Fibroblast of pulmonary artery (primary cell): ENCODE results near the gene KIF2C.
A peak's percentile ranks its signal among the peaks of the same experiment; 100 is the strongest.
"Not testable (repeated sequence)": the region's sequence is repeated elsewhere in the genome, so short reads cannot be mapped to it uniquely, and the experiment has no call there.

Experiments used
- DNase-seq: peaks from one replicate; pipeline ENCODE4 v3.0.0-alpha.2; 2010; ENCODE audit warnings: low read depth
- H3K4me3 ChIP-seq: replicated peaks from 2 replicates; pipeline ENCODE4 v1.5.1; 2011; ENCODE audit warnings: low read depth, mild to moderate bottlenecking, control low read depth, low read length, moderate library complexity
- CTCF ChIP-seq: IDR thresholded peaks from 2 replicates; pipeline ENCODE4 v1.5.1; 2011; ENCODE audit warnings: mild to moderate bottlenecking, control low read depth, low read length, inconsistent platforms; ENCODE audit errors: missing control alignments

The KIF2C gene

GRCh38 chr1:44808063-44808937 lies 68.7 kb downstream of the KIF2C start, which contains the start of gene BTBD19:
Gene BTBD19 (plus strand): TSS chr1:44808523. CDS start chr1:44808821, 298 bp downstream.
- peak; percentile 95 for DNase-seq
- no peak for TF ChIP-seq CTCF
- peak within 1 kb of the TSS; percentile 67 for H3K4me3 ChIP-seq

- peak overlapping the region; percentile 67 for H3K4me3 ChIP-seq
- DNase-seq: peak; percentile 86
- peak; percentile 25 for TF ChIP-seq CTCF
Measured at GRCh38 chr1:44808938-44809917, 69.6 kb downstream of the KIF2C start.

GRCh38 chr1:44810101-44810761 lies 70.6 kb downstream of the KIF2C start:
- H3K4me3 ChIP-seq: peak overlapping the region; percentile 67
- no peak for DNase-seq
- no peak for TF ChIP-seq CTCF

GRCh38 chr1:44810762-44811105 lies 71.1 kb downstream of the KIF2C start:
- not testable (repeated sequence) for DNase-seq
- H3K4me3 ChIP-seq: peak overlapping the region; percentile 67

GRCh38 chr1:44811234-44811633 lies 71.6 kb downstream of the KIF2C start:
- no peak for TF ChIP-seq CTCF
- no peak for DNase-seq

GRCh38 chr1:44812822-44813543 lies 73.3 kb downstream of the KIF2C start:
- no peak overlapping the region for H3K4me3 ChIP-seq
- no peak for DNase-seq
- TF ChIP-seq CTCF: no peak

More at GRCh38 chr1:44811234-44811633, 71.6 kb downstream of the KIF2C start:
- H3K4me3 ChIP-seq: no peak overlapping the region

- DNase-seq: not testable (repeated sequence)
Measured at GRCh38 chr1:44815926-44816325, 76.3 kb downstream of the KIF2C start.

More at GRCh38 chr1:44815926-44816325, 76.3 kb downstream of the KIF2C start:
- not testable (repeated sequence) for H3K4me3 ChIP-seq
